Body of pancreas (tissue), 4 donors: ENCODE results near the gene PRKAB1. TPM values are rescaled to one million over a fixed set of nuclear protein-coding genes. Genes with fewer than 3 reads are reported as not detected.
"Not testable (repeated sequence)": the region's sequence is repeated elsewhere in the genome, so short reads cannot be mapped to it uniquely, and the experiment has no call there.

Source experiments
- ATAC-seq: fragments of 150-250 bp; one replicate; pipeline ENCODE4 v1.9.1; 2016
- DNase-seq, 4 donors: peaks; one replicate each; pipeline ENCODE4 v3.0.0-alpha.2; 2019
- H3K27ac ChIP-seq, 4 donors: fragments of 200-600 bp; sonication (generic); 1 replicate in 3 of 4; 2 replicates in 1 of 4; pipeline versions ENCODE4 v1.5.1 to v1.6.1; 2016 to 2019; ENCODE audit warnings: mild to moderate bottlenecking in 1 of 4, mixed read lengths in 1 of 4, moderate library complexity in 1 of 4
- H3K27me3 ChIP-seq, 2 donors: fragments of 200-600 bp; sonication (generic); one replicate each; pipeline ENCODE4 v1.6.0; 2016; ENCODE audit warnings: mild to moderate bottlenecking in 1 of 2
- H3K36me3 ChIP-seq, 2 donors: fragments of 200-600 bp; sonication (generic); replicated peaks in 1 of 2; 2 replicates each; pipeline ENCODE4 v1.5.1; 2016; ENCODE audit warnings: low read depth in 2 of 2; ENCODE audit not compliant: insufficient read depth in 1 of 2
- H3K4me1 ChIP-seq: fragments of 200-600 bp; sonication (generic); one replicate; pipeline ENCODE4 v1.6.0; 2016
- H3K4me3 ChIP-seq, 2 donors: fragments of 200-600 bp; sonication (generic); 1 replicate in 1 of 2; 2 replicates in 1 of 2; pipeline ENCODE4 v1.5.1; 2016 to 2019
- H3K9me3 ChIP-seq, 3 donors: fragments of 200-600 bp; sonication (generic); 1 replicate in 2 of 3; 2 replicates in 1 of 3; pipeline ENCODE4 v1.5.1; 2016
- CTCF ChIP-seq, 7 experiments: fragments of 450-650 bp in 4 of 7; fragments of 200-600 bp in 3 of 7; sonication (generic) in 3 of 7; IDR thresholded peaks; one replicate each; pipeline ENCODE4 v1.5.1; 2016 to 2019; ENCODE audit warnings: antibody characterized with exemption in 7 of 7
- POLR2A ChIP-seq, 3 donors: fragments of 450-650 bp; IDR thresholded peaks; one replicate each; pipeline ENCODE4 v1.6.1; 2016; ENCODE audit warnings: antibody characterized with exemption in 3 of 3, mild to moderate bottlenecking in 2 of 3
- WGBS, 2 donors: methylation state at CpG; one replicate each; pipeline ENCODE4 v1.1.5; 2017; 5-methylcytosine and 5-hydroxymethylcytosine counted together
- intact Hi-C: fragments of 100-400 bp; cut with DNase I; formaldehyde crosslinking; loops from one replicate; pipeline ENCODE4 v1.15.1; 2023
- total RNA-seq, 2 donors: library from RNA; depleted of rRNA; stranded (reverse); fragments of >200 nt; gene quantifications; one replicate each; pipeline ENCODE4 v1.1.0, GENCODE V29; 2016

Gene PRKAB1
- total RNA-seq, 2 donors from 2014 or later: 13.5 to 20.5 TPM

- intact Hi-C loops: no loop called here
Measured at GRCh38 chr12:119700078-119700477, 32.1 kb downstream of the PRKAB1 start.

GRCh38 chr12:119704065-119704747, 36.3 kb downstream of the PRKAB1 start:
- no peak for TF ChIP-seq POLR2A (IDR thresholded peaks at IDR 0.05)
- no peak for TF ChIP-seq CTCF (IDR thresholded peaks at IDR 0.05)
- Histone ChIP-seq H3K4me1 (no peaks in the 10 kb centered on the region), H3K36me3 (no peaks in the 10 kb centered on the region), H3K4me3 (no peak overlapping the region), H3K9me3 (no peaks in the 10 kb centered on the region), H3K27me3 (no peaks in the 10 kb centered on the region), H3K27ac (no peak overlapping the region)
- ATAC-seq (no peak), DNase-seq (no peak)
- intact Hi-C loops: no loop called here
- WGBS, 2 donors: 88 to 93% methylated on average over 13 to 16 of the region's 16 CpGs

More at GRCh38 chr12:119700078-119700477, 32.1 kb downstream of the PRKAB1 start:
- no peak overlapping the region for H3K27ac ChIP-seq
- H3K9me3 ChIP-seq: no peaks in the 10 kb centered on the region
- WGBS, 2 donors: 95 to 97% methylated on average over 6 of the region's 6 CpGs
- peaks cover 3% of the 10 kb centered on the region for H3K4me1 ChIP-seq
- TF ChIP-seq POLR2A (IDR thresholded peaks at IDR 0.05) (no peak), CTCF (IDR thresholded peaks at IDR 0.05) (no peak)
- no peaks in the 10 kb centered on the region for H3K36me3 ChIP-seq
- DNase-seq (no peak), ATAC-seq (no peak)
- no peaks in the 10 kb centered on the region for H3K27me3 ChIP-seq
- H3K4me3 ChIP-seq: no peak overlapping the region

GRCh38 chr12:119705182-119705581, 37.2 kb downstream of the PRKAB1 start:
- H3K4me3 ChIP-seq: no peak overlapping the region
- H3K27ac ChIP-seq: no peak overlapping the region
- ATAC-seq (no peak), DNase-seq (no peak)
- H3K27me3 ChIP-seq: no peaks in the 10 kb centered on the region
- 94 to 96% methylated on average over 7 of the region's 7 CpGs for WGBS, 2 donors
- no peaks in the 10 kb centered on the region for H3K9me3 ChIP-seq
- intact Hi-C loops: no loop called here
- no peaks in the 10 kb centered on the region for H3K36me3 ChIP-seq
- no peaks in the 10 kb centered on the region for H3K4me1 ChIP-seq
- TF ChIP-seq POLR2A (IDR thresholded peaks at IDR 0.05): no peak

- H3K4me3 ChIP-seq, H3K9me3 ChIP-seq, DNase-seq, H3K36me3 ChIP-seq, intact Hi-C loops, H3K27me3 ChIP-seq, H3K27ac ChIP-seq, ATAC-seq, H3K4me1 ChIP-seq: not testable (repeated sequence)
- WGBS, 2 donors: 31 to 94% methylated on average over 1 of the region's 1 CpG
Measured at GRCh38 chr12:119706427-119706826, 38.5 kb downstream of the PRKAB1 start.

- no peaks in the 10 kb centered on the region for H3K4me1 ChIP-seq
- WGBS, 2 donors: 91 to 93% methylated on average over 11 of the region's 11 CpGs
- H3K9me3 ChIP-seq: no peaks in the 10 kb centered on the region
- TF ChIP-seq POLR2A (IDR thresholded peaks at IDR 0.05) (no peak), CTCF (IDR thresholded peaks at IDR 0.05) (no peak)
- no peak overlapping the region for H3K27ac ChIP-seq
- no peaks in the 10 kb centered on the region for H3K36me3 ChIP-seq
- H3K4me3 ChIP-seq: no peak overlapping the region
- ATAC-seq (no peak), DNase-seq (no peak)
- no peaks in the 10 kb centered on the region for H3K27me3 ChIP-seq
- intact Hi-C loops: no loop called here
Measured at GRCh38 chr12:119710374-119710964, 42.5 kb downstream of the PRKAB1 start.
